Cerebellar nuclear complex (tissue), 1 donor: ENCODE results near the gene KRTAP12-1.
"Not testable (repeated sequence)": the region's sequence is repeated elsewhere in the genome, so short reads cannot be mapped to it uniquely, and the experiment has no call there.

Source experiments
- DNase-seq, 2 experiments: peaks; one replicate each; lab custom pipeline; 2025; lab: John Stamatoyannopoulos, UW

KRTAP12-1 gene

DNA sequence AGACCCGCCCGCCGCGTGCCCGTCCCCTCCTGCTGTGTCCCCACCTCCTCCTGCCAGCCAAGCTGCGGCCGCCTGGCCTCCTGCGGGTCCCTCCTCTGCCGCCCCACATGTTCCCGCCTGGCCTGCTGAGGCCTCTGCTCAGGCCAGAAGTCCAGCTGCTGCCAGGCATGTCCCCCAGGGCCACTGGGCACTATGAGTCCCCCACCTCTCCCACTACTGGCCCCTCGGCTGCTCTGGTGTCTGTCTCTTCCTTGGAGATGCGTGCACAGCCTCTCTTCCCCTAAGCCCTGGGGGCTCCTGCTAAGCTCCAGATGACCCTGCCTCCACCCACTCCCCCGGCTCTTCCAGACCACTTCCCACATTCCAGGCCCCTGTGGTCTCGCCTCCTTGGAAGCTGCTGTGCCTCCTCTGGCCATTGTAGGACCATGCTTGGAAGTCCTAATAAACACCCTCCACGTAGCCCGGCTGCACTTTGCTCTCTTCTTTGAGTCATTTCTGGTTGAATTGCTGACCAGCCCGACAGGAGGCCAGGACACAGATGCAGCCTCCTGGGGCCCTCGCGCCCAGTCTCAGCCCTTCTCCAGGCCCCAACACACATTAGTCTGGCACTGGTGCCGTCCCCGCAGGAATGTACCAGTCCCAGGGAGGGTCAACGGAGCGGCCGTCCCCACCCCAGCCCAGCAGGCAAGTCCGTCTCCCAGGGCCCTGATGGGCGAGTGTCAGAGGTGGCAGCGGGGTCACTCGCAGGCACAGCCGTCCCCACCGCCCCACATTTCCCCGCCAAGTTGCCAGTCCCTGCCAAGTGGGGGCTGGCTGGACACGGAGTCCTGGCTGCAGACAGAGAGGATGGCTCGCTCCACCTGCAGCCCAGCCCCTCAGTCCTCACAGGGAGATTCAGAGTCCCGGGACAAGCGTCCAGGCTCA is 16.1 kb upstream of the KRTAP12-1 start:
- DNase-seq = no peak

DNA sequence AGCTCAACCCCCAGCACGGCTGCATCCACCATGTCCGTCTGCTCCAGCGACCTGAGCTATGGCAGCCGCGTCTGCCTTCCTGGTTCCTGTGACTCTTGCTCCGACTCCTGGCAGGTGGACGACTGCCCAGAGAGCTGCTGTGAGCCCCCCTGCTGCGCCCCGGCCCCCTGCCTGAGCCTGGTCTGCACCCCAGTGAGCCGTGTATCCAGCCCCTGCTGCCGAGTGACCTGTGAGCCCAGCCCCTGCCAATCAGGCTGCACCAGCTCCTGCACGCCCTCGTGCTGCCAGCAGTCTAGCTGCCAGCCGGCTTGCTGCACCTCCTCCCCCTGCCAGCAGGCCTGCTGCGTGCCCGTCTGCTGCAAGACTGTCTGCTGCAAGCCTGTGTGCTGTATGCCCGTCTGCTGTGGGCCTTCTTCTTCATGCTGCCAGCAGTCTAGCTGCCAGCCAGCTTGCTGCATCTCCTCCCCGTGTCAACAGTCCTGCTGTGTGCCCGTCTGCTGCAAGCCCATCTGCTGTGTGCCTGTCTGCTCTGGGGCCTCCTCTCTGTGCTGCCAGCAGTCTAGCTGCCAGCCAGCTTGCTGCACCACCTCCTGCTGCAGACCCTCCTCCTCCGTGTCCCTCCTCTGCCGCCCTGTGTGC is 15.3 kb upstream of the KRTAP12-1 start, which contains the start of gene KRTAP10-12:
Gene KRTAP10-12 (plus strand): TSS at position 1 of the 639 bp plus-strand sequence. CDS start 30 bp downstream, at position 31.
- DNase-seq = not testable (repeated sequence)

DNA sequence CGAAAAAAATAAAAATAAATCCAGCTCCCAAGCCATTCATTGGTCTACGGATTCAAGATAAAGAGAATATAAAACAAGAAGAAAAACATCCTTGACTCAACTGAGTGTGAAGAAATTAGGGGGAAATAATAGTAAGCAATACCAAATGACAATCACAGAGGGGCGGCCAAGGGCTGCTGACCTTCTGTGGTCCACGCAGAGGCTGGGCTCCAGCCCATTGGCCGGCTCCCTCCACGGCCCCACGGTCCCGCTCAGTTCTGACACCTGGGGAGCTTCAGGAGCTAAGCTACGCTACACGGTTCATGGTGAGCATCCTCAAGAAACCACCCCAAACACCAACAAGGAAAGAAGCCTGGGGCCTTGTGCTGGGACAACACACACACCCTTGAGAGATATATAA is 14.6 kb upstream of the KRTAP12-1 start:
- DNase-seq = no peak

DNA sequence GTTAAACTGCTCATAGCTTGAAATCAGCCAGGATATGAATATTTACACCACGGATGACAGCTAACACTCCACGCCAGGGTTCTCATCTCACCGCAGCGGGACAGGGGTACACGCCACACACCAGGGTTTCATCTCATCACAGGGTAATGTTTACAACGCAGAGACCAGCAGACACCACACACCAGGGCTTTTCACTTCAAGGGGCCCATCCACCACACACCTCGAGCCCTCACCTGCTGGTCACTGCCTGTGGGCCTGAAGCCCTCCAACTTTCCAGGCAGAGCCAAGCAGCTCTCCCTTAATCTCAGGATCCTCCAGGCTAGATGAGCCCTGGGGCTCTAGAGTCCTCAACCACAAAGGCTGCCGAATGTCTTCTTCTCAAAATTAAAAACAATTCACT is 13.7 kb upstream of the KRTAP12-1 start:
- no peak for DNase-seq

DNA sequence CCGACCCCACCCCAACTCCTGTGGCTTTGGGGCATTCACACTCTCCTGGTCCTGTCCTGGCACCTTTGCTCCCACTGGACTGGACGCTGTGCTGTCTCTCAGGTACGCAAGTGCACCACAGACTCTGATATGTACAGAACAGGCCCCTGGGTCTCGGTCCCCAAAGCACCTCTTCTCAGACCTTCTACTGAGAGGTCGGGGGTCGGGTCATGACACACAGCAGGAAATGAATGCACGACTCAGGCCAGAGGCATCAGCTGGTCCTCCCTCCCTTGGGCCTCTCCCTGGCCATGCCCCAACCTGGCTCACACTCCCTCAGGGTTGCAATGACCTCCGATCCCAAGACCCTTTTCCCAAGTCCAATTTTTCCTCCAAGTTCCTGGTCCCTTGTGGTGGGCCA is 13.2 kb upstream of the KRTAP12-1 start:
- no peak for DNase-seq

DNA sequence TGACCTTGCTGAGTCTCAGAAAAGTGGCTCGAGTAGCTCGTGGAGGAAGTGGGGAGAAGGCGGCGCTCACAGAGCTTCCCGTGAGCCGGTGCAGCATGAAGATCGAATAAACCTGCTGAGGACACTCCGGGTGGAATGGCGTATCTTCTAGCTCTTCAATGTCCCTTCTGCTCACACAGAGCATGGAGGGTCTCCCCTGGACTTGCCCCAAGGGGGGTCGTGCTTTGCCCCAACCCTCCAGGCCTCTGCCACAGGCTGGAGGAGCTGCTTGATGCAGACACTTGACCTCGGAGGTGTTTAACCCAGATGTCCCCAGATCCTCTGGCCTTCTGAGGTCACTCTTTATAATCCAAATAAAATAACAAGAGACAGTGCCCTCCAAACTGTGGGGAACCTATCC is 12.8 kb upstream of the KRTAP12-1 start:
- no peak for DNase-seq

DNA sequence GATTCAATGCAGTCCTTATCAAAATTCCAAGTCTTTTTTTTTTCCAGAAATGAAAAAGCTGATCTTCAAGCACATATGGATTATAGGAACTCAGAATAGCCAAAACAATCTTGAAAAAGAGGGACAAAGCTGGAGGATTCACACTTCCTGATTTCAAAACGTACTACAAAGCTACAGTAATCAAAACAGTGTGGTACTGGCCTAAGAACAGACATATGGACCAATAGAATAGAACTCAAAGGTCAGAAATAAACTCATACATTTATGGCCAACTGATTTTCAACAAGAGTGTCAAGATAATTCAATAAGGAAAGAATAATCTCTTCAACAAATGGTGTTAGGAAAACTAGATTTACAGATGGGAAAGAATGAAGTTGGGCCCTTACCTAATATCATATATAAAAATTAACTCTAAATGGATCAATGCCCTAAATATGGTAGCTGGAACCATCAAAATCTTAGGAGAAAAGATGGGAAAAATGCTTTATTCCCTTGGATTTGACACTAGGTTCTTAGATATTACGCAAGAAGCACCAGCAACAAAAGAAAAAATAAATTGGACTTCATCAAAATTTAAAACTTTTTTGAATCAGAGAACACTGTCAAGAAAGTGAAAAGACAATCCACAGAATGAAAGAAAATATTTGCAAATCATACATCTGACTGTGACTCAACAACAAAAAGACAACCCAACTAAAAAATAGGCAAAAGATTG is 11.0 kb upstream of the KRTAP12-1 start:
- no peak for DNase-seq

DNA sequence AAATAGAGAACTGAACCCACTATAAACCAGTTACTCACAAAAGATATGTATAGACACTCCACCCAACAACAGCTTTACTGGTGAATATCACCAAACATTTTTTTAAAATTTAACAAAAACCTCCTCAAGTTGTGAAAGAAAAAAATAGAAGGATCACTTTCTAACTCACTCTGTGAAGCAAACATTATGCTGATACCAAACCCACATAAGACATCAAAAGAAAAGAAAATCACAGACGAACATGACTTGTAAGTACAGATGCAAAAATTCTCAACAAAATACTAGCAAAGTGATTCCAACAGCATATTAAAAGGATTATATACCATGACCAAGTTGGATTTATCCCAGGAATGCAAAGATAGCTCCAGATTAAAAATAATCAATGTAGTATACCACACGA is 9.7 kb upstream of the KRTAP12-1 start:
- DNase-seq = no peak

DNA sequence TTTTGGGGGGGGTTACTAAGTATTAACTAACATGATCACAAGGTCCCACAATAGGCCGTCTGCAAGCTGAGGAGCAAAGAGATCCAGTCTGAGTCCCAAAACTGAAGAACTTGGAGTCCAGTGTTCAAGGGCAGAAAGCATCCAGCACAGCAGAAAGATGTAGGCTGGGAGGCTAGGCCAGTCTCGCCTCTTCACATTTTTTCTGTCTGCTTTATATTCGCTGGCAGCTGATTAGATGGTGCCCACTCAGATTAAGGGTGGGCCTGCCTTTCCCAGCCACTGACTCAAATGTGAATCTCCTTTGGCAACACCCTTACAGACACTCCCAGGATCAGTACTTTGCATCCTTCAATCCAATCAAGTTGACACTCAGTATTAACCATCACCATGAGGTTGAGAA is 7.8 kb upstream of the KRTAP12-1 start:
- DNase-seq = not testable (repeated sequence)

DNA sequence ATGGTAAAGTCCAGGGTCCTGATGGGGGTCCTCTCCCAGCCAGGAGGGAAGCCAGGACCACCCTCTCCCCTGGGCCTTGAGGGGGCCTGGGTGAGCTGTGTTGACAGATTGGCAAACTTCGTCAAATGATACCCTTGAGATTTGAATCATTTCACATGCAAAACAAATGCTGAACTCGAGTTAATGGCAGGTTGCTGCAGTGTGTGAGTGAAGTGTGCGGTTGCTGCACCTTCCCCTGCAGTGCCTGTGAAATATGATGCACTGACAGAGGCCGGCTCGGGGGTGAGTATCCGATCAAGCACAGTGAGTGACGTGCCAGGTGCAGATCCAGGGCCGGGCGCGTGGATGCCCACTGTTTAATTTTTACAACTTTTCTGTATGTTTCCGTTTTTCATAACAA is 5.7 kb upstream of the KRTAP12-1 start:
- no peak for DNase-seq

DNA sequence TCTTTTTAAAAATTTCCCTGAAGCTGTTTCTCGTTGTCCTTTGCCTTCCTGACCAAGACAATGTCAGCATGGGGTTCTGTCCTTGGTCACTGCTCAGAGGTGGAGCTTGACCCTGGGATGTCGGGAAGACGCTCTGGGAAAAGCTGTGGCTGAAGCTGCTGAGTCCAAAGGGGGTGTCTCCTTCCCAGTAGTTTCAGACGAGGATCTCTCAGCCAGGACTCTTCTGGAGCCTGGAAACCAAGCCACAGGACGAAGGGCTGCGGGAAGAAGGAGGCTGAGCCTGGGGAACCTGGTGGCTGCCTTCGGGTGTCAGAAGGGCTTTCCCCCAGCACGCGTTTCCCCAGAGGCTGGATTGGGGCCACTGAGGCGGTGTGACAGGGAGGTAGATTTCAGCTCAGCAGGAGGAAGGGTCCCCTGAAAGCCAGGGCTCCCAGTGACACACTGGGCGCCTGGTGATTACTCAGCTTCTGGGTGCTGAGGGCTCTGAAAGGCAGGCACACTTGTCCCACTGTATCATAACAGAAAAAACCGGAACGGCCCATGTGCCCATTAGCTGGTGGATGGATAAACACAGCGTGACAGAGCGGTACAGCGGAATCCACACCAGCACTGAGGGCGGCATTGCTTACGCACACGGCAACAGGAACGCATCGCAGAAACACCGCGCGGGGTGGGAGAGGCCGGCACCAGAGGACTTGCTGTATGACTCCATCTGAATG is 5.0 kb upstream of the KRTAP12-1 start:
- no peak for DNase-seq

DNA sequence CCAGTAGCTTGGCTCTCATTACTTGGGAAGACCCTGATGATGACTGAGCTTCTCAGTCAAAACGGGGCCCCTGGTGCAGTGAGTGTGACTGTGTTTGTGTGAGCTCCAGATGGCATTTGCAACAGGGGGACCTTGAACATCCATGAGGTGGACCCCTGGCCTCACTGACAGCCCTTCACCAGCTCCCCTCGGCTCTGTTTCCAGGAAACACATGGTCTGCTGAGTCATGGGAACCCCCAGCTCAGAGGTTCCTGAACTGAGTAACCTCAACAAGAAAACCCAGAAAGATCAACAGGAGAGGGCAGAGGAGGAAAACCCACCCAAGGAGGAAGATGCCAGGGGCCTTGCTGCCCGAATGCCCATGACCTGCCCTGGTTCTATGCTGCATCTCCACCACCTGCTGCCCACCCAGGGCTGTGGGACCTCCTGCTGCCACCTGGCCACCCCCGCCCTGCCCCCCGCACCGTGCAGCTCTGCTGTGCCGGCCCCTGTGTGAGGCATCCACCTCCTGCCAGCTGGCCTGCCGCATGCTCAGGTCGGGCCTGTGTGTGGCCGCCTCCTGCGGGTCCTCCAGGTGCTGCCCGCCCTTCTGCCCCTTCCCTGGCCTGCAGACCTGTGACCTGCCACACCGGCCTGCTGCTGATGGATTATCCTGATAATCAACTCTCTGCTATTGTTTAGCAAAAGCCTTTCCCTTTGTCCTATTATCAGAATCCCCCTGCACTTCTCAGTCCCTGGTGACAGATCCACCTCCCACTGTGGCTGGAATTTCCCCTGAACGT is 4.2 kb upstream of the KRTAP12-1 start:
- DNase-seq = no peak

DNA sequence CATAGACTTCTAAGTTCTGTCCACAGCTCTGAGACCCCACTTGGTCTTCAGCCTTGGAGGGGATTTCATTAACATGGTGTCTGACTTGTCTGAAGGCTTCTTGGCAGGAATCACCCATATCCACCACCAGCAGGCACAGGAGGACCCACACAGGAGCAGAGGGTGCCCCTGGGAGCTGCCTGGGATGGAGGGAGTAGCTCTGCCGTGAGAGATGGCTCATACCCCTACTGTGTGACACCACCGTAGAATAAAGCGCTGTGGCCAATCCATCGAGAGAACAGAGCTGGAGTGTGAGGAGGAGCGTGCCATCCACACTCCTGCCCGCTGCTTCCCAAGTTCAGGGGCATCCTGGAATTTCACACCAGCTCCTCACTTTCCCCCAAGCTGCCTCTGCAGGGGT is 3.1 kb upstream of the KRTAP12-1 start:
- not testable (repeated sequence) for DNase-seq

DNA sequence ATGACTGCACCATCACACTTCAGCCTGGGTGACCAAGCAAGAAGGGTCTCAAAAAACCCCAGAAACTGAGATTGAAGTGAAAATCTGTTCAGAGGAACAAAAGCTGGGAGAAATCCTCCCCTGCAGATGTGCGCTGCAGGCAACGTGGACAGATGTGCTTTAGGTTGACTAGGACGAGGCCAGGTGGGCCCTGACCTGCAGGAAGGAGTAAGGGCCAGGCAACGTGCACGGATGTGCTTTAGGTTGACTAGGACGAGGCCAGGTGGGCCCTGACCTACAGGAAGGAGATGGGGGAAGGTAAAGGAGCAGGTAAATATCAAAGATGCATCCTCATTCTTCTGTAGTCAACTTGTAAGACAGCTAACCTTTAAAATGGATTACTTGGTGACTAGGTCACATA is 2.5 kb upstream of the KRTAP12-1 start:
- DNase-seq = no peak

DNA sequence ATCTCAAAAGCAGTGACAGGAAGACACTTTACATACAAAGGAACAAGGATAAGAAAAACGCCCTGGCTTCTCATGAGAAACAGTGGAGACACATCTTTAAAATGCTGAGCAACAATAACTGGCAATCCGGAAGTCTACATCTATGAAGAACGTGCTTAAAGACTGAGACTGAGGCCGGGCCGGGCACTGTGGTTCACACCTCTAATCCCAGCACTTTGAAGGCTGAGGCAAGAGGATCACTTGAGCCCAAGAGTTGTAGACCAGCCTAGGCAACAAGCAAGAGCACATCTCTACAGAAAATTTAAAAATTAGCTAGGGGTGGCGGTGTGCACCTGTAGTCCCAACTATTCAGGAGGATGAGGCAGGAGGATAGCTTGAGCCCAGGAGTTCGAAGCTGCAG is 2.1 kb upstream of the KRTAP12-1 start:
- no peak for DNase-seq

DNA sequence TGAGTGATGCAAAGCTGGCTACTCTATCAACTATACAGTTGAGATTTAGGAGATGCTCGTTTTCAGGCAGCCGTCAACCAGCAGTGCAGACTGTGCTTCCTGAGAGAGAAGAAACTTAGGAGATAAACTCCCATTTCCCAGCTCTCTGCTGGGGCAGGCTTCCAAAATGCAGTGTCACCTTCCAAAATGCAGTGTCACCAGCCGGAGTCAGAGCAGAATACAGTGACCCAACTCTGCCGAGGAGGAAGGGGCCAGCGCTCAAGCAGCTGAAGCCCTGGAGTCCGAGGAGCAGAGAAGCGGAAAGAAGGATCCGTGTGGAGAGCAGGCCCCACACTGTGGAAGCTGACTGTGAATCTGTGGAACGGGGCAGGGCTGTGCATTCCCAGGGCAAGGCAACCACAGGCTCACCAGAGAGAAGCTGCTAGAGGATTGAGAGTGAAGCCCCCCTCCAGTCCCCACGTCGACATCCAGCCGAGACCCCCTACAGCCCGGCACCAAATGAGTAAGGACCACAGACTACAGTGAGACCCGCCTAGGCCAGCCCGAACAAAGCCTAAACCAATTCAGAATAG is 703 bp upstream of the KRTAP12-1 start:
- no peak for DNase-seq

DNA sequence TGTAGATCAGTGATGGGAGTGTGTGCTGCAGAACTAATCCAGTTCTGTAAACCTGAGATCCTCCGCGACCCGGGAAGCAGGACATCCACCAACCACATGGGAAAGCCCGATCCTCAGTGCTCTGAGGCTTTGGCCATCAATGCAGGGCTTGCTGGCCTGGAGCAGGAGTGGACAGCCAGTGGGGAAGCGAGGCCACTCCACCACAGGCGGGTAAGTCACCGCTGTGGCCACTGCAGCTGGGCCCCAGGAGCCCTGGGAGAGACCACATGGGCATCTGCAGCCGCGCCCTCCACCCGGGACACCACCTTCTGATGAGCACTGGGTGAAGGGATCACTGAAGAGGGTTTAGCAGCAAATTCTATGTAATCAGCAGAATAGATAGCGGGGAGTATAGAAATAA is 811 bp downstream of the KRTAP12-1 start:
- no peak for DNase-seq

DNA sequence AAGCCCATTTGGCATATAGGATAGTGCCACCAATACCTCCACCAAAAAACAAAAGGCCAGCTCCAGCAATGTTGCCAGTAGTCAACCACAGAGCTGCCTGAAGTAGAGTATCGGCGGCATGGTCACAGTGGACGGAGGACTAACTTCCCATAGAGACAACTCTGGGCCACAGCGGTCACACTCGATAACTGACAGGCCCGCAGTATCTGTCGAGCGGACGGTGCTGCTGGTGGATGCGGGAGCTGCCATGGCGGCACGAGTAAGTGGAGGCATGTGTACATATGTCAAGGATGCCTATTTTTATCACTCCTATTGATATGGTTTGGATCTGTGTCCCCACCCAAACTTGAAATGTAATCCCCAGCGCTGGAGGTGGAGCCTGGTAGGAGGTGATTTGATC is 4.1 kb downstream of the KRTAP12-1 start:
- DNase-seq = no peak

DNA sequence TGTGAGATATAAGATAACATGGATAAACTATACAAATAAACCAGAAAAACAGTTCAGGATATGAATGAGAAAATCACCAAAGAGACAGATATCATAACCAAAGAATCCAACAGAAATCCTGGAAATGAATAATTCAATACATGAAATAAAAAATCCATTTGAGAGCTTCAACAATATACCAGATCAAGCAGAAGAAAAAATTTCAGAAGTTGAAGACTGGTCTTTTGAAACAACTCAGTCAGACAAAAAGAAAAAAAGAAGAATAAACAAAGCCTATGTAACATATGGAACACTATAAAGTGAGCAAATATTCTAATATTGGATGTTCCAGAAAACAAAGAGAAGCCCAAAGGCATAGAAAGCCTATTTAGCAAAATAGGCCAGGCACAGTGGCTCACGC is 10.1 kb downstream of the KRTAP12-1 start:
- no peak for DNase-seq

DNA sequence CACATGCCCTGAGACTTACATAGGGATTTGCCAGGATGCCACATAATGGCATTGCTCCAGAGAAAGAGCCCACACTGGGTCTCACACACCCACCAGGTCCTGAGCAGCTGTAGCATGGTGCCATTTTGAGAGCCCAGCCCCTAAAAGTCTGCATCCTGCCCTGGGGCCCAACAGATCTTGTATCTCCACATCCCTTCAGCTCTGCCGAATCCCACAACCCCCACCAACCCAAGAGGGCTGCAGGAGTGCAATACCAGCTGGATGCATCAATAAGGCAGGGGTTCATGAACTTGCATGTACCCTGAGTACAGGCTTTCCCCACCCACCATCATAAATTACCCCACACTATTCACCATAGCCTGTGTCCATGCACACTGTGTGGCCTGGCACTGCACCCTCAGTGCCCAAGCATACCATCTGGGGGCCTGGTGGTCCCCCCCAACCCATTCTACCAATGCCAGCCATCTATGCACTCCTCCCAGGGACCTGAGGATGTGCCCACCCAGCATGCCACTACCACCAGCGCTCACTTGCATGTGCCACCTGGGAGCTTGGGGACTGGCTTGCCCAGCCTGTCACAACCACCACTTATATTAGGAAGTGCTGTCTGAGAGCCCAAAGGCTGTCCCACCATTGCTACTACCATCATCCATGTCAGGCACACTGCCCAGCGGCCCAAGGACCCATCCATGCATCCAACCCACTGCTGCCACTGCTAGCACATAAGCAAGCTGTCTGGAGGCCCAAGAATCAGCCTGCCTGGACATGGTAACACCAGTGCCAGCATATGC is 11.1 kb downstream of the KRTAP12-1 start:
- DNase-seq = no peak
